Heart right ventricle (tissue), 16 donors: ENCODE measurements around the gene LPP. TPM values are rescaled to one million over a fixed set of nuclear protein-coding genes. Genes with fewer than 3 reads are reported as not detected.
A peak's percentile ranks its signal among the peaks of the same experiment; 100 is the strongest.

ENCODE experiments used
- ATAC-seq, 8 donors: fragments of 200-7000 bp; cut with Tn5 transposase; one replicate each; pipeline ENCODE4 v1.9.1; 2020; ENCODE audit warnings: mild to moderate bottlenecking in 8 of 8, moderate library complexity in 8 of 8, moderate number of reproducible peaks in 1 of 8
- DNase-seq, 2 donors: peaks; one replicate each; pipeline ENCODE4 v3.0.0-alpha.2; 2020
- H3K27ac ChIP-seq, 10 donors: fragments of 200-600 bp; sonication (generic) in 2 of 10; one replicate each; pipeline versions ENCODE4 v1.5.0 to v1.8.0; 2020 to 2022; ENCODE audit warnings: mild to moderate bottlenecking in 3 of 10
- H3K27me3 ChIP-seq, 7 donors: fragments of 200-600 bp; one replicate each; pipeline ENCODE4 v1.8.0; 2021 to 2022; ENCODE audit warnings: mild to moderate bottlenecking in 2 of 7
- H3K36me3 ChIP-seq, 9 donors: fragments of 200-600 bp; sonication (generic) in 1 of 9; one replicate each; pipeline versions ENCODE4 v1.5.0 to v1.8.0; 2020 to 2022; ENCODE audit warnings: mild to moderate bottlenecking in 2 of 9
- H3K4me1 ChIP-seq, 9 donors: fragments of 200-600 bp; sonication (generic) in 1 of 9; one replicate each; pipeline versions ENCODE4 v1.5.0 to v1.8.0; 2020 to 2022; ENCODE audit warnings: mild to moderate bottlenecking in 4 of 9
- H3K4me3 ChIP-seq, 10 donors: fragments of 200-600 bp; sonication (generic) in 2 of 10; one replicate each; pipeline versions ENCODE4 v1.5.0 to v1.8.0; 2020 to 2022; ENCODE audit warnings: mild to moderate bottlenecking in 7 of 10, moderate library complexity in 2 of 10
- H3K9me3 ChIP-seq, 11 donors: fragments of 200-600 bp in 10 of 11; sonication (generic) in 2 of 11; one replicate each; pipeline versions ENCODE4 v1.5.0 to v1.8.0; 2013 to 2022; ENCODE audit warnings: mild to moderate bottlenecking in 2 of 11, control low read depth in 1 of 11, moderate library complexity in 1 of 11
- CTCF ChIP-seq, 9 donors: fragments of 200-600 bp; sonication (generic) in 2 of 9; IDR thresholded peaks; one replicate each; pipeline versions ENCODE4 v1.5.0 to v1.8.0; 2021 to 2022; ENCODE audit warnings: antibody characterized with exemption in 9 of 9, mild to moderate bottlenecking in 5 of 9, moderate library complexity in 1 of 9
- WGBS, 2 donors: extraction: QIAGEN DNeasy Blood & Tissue Kit; methylation state at CpG; one replicate each; pipeline ENCODE4 v1.1.7; 2013; ENCODE audit warnings: inconsistent platforms in 1 of 2; 5-methylcytosine and 5-hydroxymethylcytosine counted together
- intact Hi-C, 10 donors: fragments of 100-400 bp; cut with DNase I; formaldehyde crosslinking; loops; one replicate each; pipeline versions ENCODE4 v1.11.1 to v1.14.2; 2022
- polyA plus RNA-seq, 2 donors: library from polyadenylated mRNA; stranded (reverse); fragments of 200-250 nt; gene quantifications; one replicate each; pipeline ENCODE4 v1.2.3, GENCODE V29; 2013
- total RNA-seq, 10 donors: library from RNA; stranded (reverse); fragmentation: NEBNext Ultra II Directional in 3 of 10; extraction: Animal tissue kit (Norgen Biotek cat#: 25700) in 3 of 10; gene quantifications; one replicate each; pipeline versions ENCODE4 v1.2.1 to v1.2.4, GENCODE V29; 2021 to 2023
- donor health status: Arrhythmogenic right ventricular cardiomyopathy.
- donor health status: ischemic (EF 13 %, LVEDD 7.1; RV severe dilation, severe dysfunction).
- donor health status: healthy with polysubstance abuse.
- donor health status: DM: no; HTN: yes; CAD: no.
- donor health status: DM: no; HTN: no; CAD: no.
- donor health status: ischemic (EF 25% LVEDD 6.9; RV normal size, moderate dysfunction).
- donor health status: ischemic (EF 25% LVEDD 5.7; RV mildly dilated, moderate dysfunction).
- donor health status: healthy.
- donor health status: DM: yes; HTN: yes; CAD: no.
- donor health status: Ischemic cardiomyopathy.
- donor health status: ischemic (EF 35%, LVEDD 5.7; RV mildly dilated, moderate dysfunction).
- donor health status: nonischemic (EF 11% LVEDD 7.7; RV severe dilation, severe dysfunction).
- donor health status: DM: yes; HTN: yes; CAD: no.
- donor health status: PGD.
- donor health status: ischemic (EF 29% LVEDD 5.4; RV normal size, mild dysfunction).
- donor health status: nonischemic (EF 23%, LVEDD 6.1; RV moderate dilation, normal function).

LPP gene
- total and polyA plus RNA-seq, 12 donors: 8.5 to 188 (median 140) TPM

- Histone ChIP-seq H3K27me3 (no peaks in the 10 kb centered on the region), H3K27ac (peak overlapping the region in 3 of 10 donors; percentile 13 to 63 (median 38)), H3K36me3 (no peaks in the 10 kb centered on the region), H3K9me3 (peaks cover 0 to 4% (median 0%) of the 10 kb centered on the region in 11 donors), H3K4me1 (peaks cover 8 to 67% (median 27%) of the 10 kb centered on the region in 9 donors), H3K4me3 (no peak overlapping the region)
- TF ChIP-seq CTCF (IDR thresholded peaks at IDR 0.05): no peak
- ATAC-seq (peak in 7 of 8 donors; percentile 11 to 75 (median 43)), DNase-seq (no peak)
- intact Hi-C loops: no loop called here
- 92% methylated on average over 3 of the region's 3 CpGs for WGBS, 2 donors
These were observed 277.6 kb downstream of the LPP start for GRCh38 chr3:188431553-188431952.

DNA sequence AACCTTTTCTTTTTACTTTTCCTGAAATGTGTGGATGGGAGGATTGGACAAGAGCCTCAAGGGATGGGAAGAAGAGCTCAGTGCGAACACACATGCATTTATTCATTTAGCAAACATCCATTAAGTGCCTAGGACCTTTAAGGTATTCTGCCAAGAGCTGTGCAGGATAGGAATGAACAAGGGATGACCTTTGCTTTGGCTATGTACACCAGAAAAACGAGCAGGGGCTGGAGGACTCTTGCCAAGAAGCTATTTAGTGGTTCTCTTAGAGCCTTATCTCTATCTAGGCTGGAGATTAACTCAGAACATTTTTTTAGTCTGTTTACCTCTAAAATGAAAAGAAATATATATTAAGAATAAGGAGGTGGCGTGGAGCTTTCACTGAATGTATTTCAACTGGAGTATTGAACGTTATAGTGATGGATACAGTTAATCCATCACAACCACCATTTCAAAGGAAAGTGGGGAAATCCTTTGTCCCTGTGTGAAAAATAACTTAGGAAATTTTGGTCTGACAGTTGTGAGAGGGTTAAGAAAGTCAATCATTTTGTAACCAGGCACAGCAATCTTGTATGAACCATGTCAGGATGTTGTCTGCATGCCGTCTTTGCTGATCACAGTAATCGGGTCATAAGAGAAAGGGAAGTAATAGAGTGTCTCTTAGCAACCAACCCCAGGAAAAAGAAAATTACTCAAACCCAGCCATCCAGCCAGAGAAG, 279.0 kb downstream of the LPP start:
- intact Hi-C loops: no loop called here
- peaks cover 8 to 60% (median 27%) of the 10 kb centered on the region in 9 donors for H3K4me1 ChIP-seq
- H3K27me3 ChIP-seq: no peaks in the 10 kb centered on the region
- no peak for TF ChIP-seq CTCF (IDR thresholded peaks at IDR 0.05)
- H3K9me3 ChIP-seq: no peaks in the 10 kb centered on the region
- WGBS, 2 donors: 35 to 43% methylated on average over 6 of the region's 6 CpGs
- no peak overlapping the region for H3K4me3 ChIP-seq
- DNase-seq (peak in 1 of 2 donors; percentile 16), ATAC-seq (peak; percentile 54 to 81 (median 69))
- H3K27ac ChIP-seq: peak overlapping the region in 8 of 10 donors; percentile 0 to 72 (median 34)
- H3K36me3 ChIP-seq: no peaks in the 10 kb centered on the region

GRCh38 chr3:188433521-188434150, 279.7 kb downstream of the LPP start:
- H3K4me1 ChIP-seq: peaks cover 8 to 63% (median 32%) of the 10 kb centered on the region in 9 donors
- H3K36me3 ChIP-seq: no peaks in the 10 kb centered on the region
- no peak for DNase-seq
- ATAC-seq: peak in 1 of 8 donors; percentile 16
- intact Hi-C loops: no loop called here
- no peaks in the 10 kb centered on the region for H3K9me3 ChIP-seq
- H3K27ac ChIP-seq: peak overlapping the region in 7 of 10 donors; percentile 0 to 72 (median 36)
- 87 to 90% methylated on average over 5 of the region's 5 CpGs for WGBS, 2 donors
- no peak for TF ChIP-seq CTCF (IDR thresholded peaks at IDR 0.05)
- no peaks in the 10 kb centered on the region for H3K27me3 ChIP-seq
- H3K4me3 ChIP-seq: no peak overlapping the region

GRCh38 chr3:188434594-188434993, 280.6 kb downstream of the LPP start:
- H3K27me3 ChIP-seq: no peaks in the 10 kb centered on the region
- intact Hi-C loops: no loop called here
- TF ChIP-seq CTCF (IDR thresholded peaks at IDR 0.05): no peak
- no peaks in the 10 kb centered on the region for H3K36me3 ChIP-seq
- DNase-seq (no peak), ATAC-seq (no peak)
- peaks cover 8 to 73% (median 42%) of the 10 kb centered on the region in 9 donors for H3K4me1 ChIP-seq
- H3K27ac ChIP-seq: peak overlapping the region in 2 of 10 donors; percentile 22 to 72
- 89 to 90% methylated on average over 3 of the region's 3 CpGs for WGBS, 2 donors
- no peak overlapping the region for H3K4me3 ChIP-seq
- no peaks in the 10 kb centered on the region for H3K9me3 ChIP-seq
